Measurements from ENCODE around the gene CYB5R4. TPM values are rescaled to one million over a fixed set of nuclear protein-coding genes. Genes with fewer than 3 reads are reported as not detected.

The CYB5R4 gene
- total and polyA plus RNA-seq, 2 of the 8 experiments (the other 6 are each of a cell fraction or from before 2014, with no cell fraction given), result 2.8 to 14.6 TPM

DNA sequence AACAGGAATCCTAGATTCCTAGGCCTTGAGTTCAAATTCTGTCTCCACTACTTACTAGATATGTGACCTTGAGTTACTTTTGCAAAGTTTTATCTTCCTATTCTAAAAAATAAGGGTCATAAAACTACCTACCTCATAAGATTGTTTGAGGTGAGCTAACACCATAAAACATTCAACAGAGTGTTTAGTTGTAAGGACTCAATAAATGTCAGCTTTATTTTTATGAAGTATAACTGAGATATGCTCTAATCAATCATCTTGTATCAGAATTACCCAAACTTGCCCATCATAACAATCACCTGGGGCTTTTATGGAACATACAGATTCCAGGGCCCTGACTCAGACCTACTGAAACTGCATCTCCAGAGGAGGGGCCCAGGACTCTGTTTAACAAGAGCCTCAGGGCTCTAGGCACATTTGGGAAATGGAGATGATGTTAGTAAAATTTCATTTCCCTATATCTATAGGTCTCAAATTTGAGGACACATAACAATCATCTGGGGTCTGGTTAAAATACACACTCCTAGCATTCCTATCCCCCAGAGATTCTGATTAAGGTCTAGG lies 138.6 kb downstream of the CYB5R4 start:
- H4K5ac ChIP-seq (ENCODE audit: insufficient read length, low read depth, low read length), result no peak overlapping the region
- no peaks in the 10 kb centered on the region for H3K79me1 ChIP-seq (ENCODE audit: low read depth, low read length)
- CTCF ChIA-PET (ENCODE audit: partially characterized antibody), result interaction anchor here (1.2 to 1.3 kb wide), 2 partner anchors 10 to 54 kb away, joined by 3 read pairs; no protein-coding TSS in a partner anchor

More for the DNA sequence above, 138.6 kb downstream of the CYB5R4 start:
- Histone ChIP-seq H2BK120ac (replicated peaks; ENCODE audit: low read depth, low read length) (no peak overlapping the region), H3K27ac (ENCODE audit: low read depth, low read length) (no peak overlapping the region), H3K4me1 (replicated peaks in 1 of 4; ENCODE audit: control insufficient read depth in 3 of 4, insufficient read depth in 4 of 4, low read length in 3 of 4) (peaks cover 0 to 6% (median 2%) of the 10 kb centered on the region in 4 experiments; a peak in 3 of 7 replicates), H4K91ac (replicated peaks; ENCODE audit: insufficient read length, low read length) (no peak overlapping the region), H4K20me1 (replicated peaks in 1 of 2; ENCODE audit: control insufficient read depth in 1 of 2, insufficient read depth in 2 of 2, low read length in 2 of 2) (no peaks in the 10 kb centered on the region), H2BK15ac (ENCODE audit: low read length) (no peak overlapping the region), H3K4ac (replicated peaks; ENCODE audit: insufficient read length, low read depth, low read length) (no peak overlapping the region), H4K8ac (ENCODE audit: extremely low read depth, insufficient read depth, low read length) (no peak overlapping the region), H2BK12ac (ENCODE audit: low read depth, low read length) (no peak overlapping the region), H3K4me2 (ENCODE audit: insufficient read depth in 1 of 2, low read depth in 2 of 2, low read length in 2 of 2) (no peak overlapping the region), H3K36me3 (ENCODE audit: control insufficient read depth in 2 of 4, insufficient read depth in 4 of 4, low read length in 3 of 4) (no peaks in the 10 kb centered on the region; a peak in 1 of 8 replicates), H3K14ac (ENCODE audit: insufficient read length) (no peak overlapping the region), H3K56ac (replicated peaks; ENCODE audit: insufficient read length, low read depth, low read length) (no peak overlapping the region), H3K9ac (replicated peaks in 1 of 4; ENCODE audit: extremely low read depth in 1 of 4, low read depth in 3 of 4, low read length in 3 of 4) (no peak overlapping the region), H3K79me2 (ENCODE audit: control insufficient read depth in 1 of 2, insufficient read depth in 2 of 2, low read length in 2 of 2) (no peaks in the 10 kb centered on the region), H2AFZ (ENCODE audit: low read length) (no peak overlapping the region), H3K23me2 (ENCODE audit: low read depth, low read length) (no peaks in the 10 kb centered on the region), H3K4me3 (ENCODE audit: extremely low read depth in 1 of 4, insufficient read depth in 2 of 4, low read depth in 3 of 4, low read length in 4 of 4) (no peak overlapping the region), H2BK20ac (ENCODE audit: low read length) (no peak overlapping the region), H3K9me3 (ENCODE audit: insufficient read depth in 2 of 2, low read depth in 1 of 2, low read length in 1 of 2) (no peaks in the 10 kb centered on the region; a peak in 1 of 4 replicates), H3K18ac (ENCODE audit: extremely low read depth, low read length) (no peak overlapping the region), H3K23ac (ENCODE audit: insufficient read length) (no peak overlapping the region), H2AK5ac (ENCODE audit: low read depth, low read length) (no peak overlapping the region), H3K27me3 (replicated peaks in 1 of 4; ENCODE audit: control insufficient read depth in 3 of 4, extremely low read depth in 1 of 4, insufficient read depth in 3 of 4, low read length in 3 of 4) (peaks cover 0 to 1% (median 0%) of the 10 kb centered on the region in 4 experiments; a peak in 1 of 7 replicates), H2BK5ac (ENCODE audit: low read depth, low read length) (no peak overlapping the region)
- POLR2A ChIA-PET (ENCODE audit: partially characterized antibody), result no interaction called here
- no peak for DNase-seq (ENCODE audit: low read depth in 1 of 2, low spot score in 2 of 2)
- no peak for FAIRE-seq
- no peak for TF ChIP-seq HDAC6 (IDR thresholded peaks at IDR 0.05; ENCODE audit: low read depth, low read length)
- no peak for TF ChIP-seq SIX5 (IDR thresholded peaks at IDR 0.05; ENCODE audit: low read depth, low read length)
- TF ChIP-seq SIRT6 (IDR thresholded peaks at IDR 0.05; ENCODE audit: low read length), result no peak
- TF ChIP-seq ATF3 (IDR thresholded peaks at IDR 0.05; ENCODE audit: insufficient read depth, low read depth, low read length), result 0 out of 2 replicates have a peak, but pooled peaks have one; percentile 46
- TF ChIP-seq FOSL1 (IDR thresholded peaks at IDR 0.05; ENCODE audit: insufficient read depth, low read depth, low read length), result no peak
- TF ChIP-seq RBBP5 (IDR thresholded peaks at IDR 0.05; ENCODE audit: borderline replicate concordance, low read depth, low read length), result no peak
- TF ChIP-seq SUZ12 (IDR thresholded peaks at IDR 0.05; ENCODE audit: low read length), result no peak
